HepG2 (cell line): ENCODE data around the gene LDLR. TPM values are rescaled to one million over a fixed set of nuclear protein-coding genes. Genes with fewer than 3 reads are reported as not detected.
A peak's percentile ranks its signal among the peaks of the same experiment; 100 is the strongest.

ENCODE experiments used
- ATAC-seq: fragments of 200-7000 bp; cut with Tn5 transposase; 3 replicates; pipeline ENCODE4 v1.9.1; 2020; ENCODE audit warnings: mild to moderate bottlenecking, moderate library complexity
- BruUV-seq: library from RNA; stranded (reverse); fragments of 400-500 nt; replicated peaks from 2 replicates; lab custom pipeline; 2021; lab: Mats Ljungman, UMichigan
- CTCF ChIA-PET: fragments of 300-600 bp; formaldehyde crosslinking; extraction: SDS; loops from one replicate; lab custom pipeline; 2021; ENCODE audit warnings: low total read pairs, inconsistent platforms, low intra/inter-chr PET ratio; lab: Yijun Ruan, JAX
- POLR2A ChIA-PET: fragments of 350-600 bp; sonication (Branson Sonifier 250); formaldehyde crosslinking; loops from one replicate; lab custom pipeline; 2020; ENCODE audit warnings: antibody characterized with exemption, inconsistent platforms; lab: Yijun Ruan, JAX
- DNase-seq: peaks from one replicate; pipeline ENCODE4 v3.0.0-alpha.2; 2015; ENCODE audit warnings: low spot score
- FAIRE-seq: peaks from 3 replicates; lab custom pipeline; 2011; peaks lifted over from hg19 to GRCh38; lab: Jason Lieb, UNC
- H2AFZ ChIP-seq: one replicate; pipeline ENCODE4 v1.6.1; 2011; ENCODE audit warnings: low read length, inconsistent platforms
- H3K27ac ChIP-seq: fragments of 300-600 bp; 3 replicates; pipeline ENCODE4 v1.8.0; 2011; ENCODE audit warnings: mixed run types, mild to moderate bottlenecking, mixed read lengths, low read length, inconsistent platforms; ENCODE audit not compliant: insufficient read depth; ENCODE audit errors: extremely low read length
- H3K27me3 ChIP-seq, 2 experiments: fragments of 200-600 bp in 1 of 2; 2 replicates in 1 of 2; 3 replicates in 1 of 2; pipeline versions ENCODE4 v1.6.0 to v1.8.0; 2011; ENCODE audit warnings: low read length in 2 of 2, mild to moderate bottlenecking in 2 of 2, moderate library complexity in 2 of 2, inconsistent platforms in 1 of 2; ENCODE audit not compliant: insufficient read depth in 2 of 2, control insufficient read depth in 1 of 2
- H3K36me3 ChIP-seq, 2 experiments: fragments of 200-600 bp in 1 of 2; replicated peaks in 1 of 2; 2 replicates in 1 of 2; 3 replicates in 1 of 2; pipeline versions ENCODE4 v1.5.1 to v1.8.0; 2011; ENCODE audit warnings: low read length in 2 of 2, inconsistent platforms in 1 of 2; ENCODE audit not compliant: insufficient read depth in 2 of 2, control insufficient read depth in 1 of 2
- H3K4me1 ChIP-seq: 2 replicates; pipeline ENCODE4 v1.5.1; 2012; ENCODE audit warnings: low read length, inconsistent platforms; ENCODE audit not compliant: insufficient read depth
- H3K4me2 ChIP-seq: 2 replicates; pipeline ENCODE4 v1.6.0; 2011; ENCODE audit warnings: low read depth, low read length, inconsistent platforms
- H3K4me3 ChIP-seq, 3 experiments: fragments of 200-600 bp in 1 of 3; sonication (generic), shearing (Covaris generic) in 1 of 3; replicated peaks in 1 of 3; 2 replicates each; pipeline ENCODE4 v1.5.1; 2011 to 2016; ENCODE audit warnings: low read length in 3 of 3, inconsistent platforms in 2 of 3, low read depth in 2 of 3, mild to moderate bottlenecking in 2 of 3, control low read depth in 1 of 3, mixed read lengths in 1 of 3; ENCODE audit not compliant: insufficient read depth in 1 of 3
- H3K79me2 ChIP-seq: one replicate; pipeline ENCODE4 v1.6.1; 2011; ENCODE audit warnings: low read length, inconsistent platforms; ENCODE audit not compliant: insufficient read depth
- H3K9ac ChIP-seq: 2 replicates; pipeline ENCODE4 v1.6.0; 2011; ENCODE audit warnings: mild to moderate bottlenecking, low read depth, low read length, inconsistent platforms; ENCODE audit not compliant: insufficient read depth
- H3K9me3 ChIP-seq: 2 replicates; pipeline ENCODE4 v1.5.1; 2012; ENCODE audit warnings: mild to moderate bottlenecking, low read length
- H4K20me1 ChIP-seq: 2 replicates; pipeline ENCODE4 v1.6.0; 2011; ENCODE audit warnings: inconsistent platforms, mild to moderate bottlenecking, low read length, moderate library complexity; ENCODE audit not compliant: insufficient read depth
- DPF2 ChIP-seq: sonication (generic); formaldehyde crosslinking; IDR thresholded peaks from 2 replicates; pipeline ENCODE4 v1.4.0; 2020; ENCODE audit warnings: mild to moderate bottlenecking, low read depth, missing genetic modification reagents, borderline replicate concordance
- FOXJ3 ChIP-seq: sonication (generic); formaldehyde crosslinking; IDR thresholded peaks from 2 replicates; pipeline ENCODE4 v1.4.0; 2020; ENCODE audit warnings: missing genetic modification reagents, mild to moderate bottlenecking, borderline replicate concordance
- GABPA ChIP-seq, 2 experiments: IDR thresholded peaks; 2 replicates each; pipeline ENCODE4 v1.6.1; 2011 to 2016; ENCODE audit warnings: low read depth in 2 of 2, low read length in 1 of 2, missing biosample characterization in 1 of 2, missing genetic modification characterization in 1 of 2
- POLR2G ChIP-seq: fragments of 200-400 bp; formaldehyde crosslinking; IDR thresholded peaks from 2 replicates; pipeline ENCODE4 v1.6.1; 2018; ENCODE audit warnings: mild to moderate bottlenecking, low read depth, low read length, moderate library complexity
- SRSF4 ChIP-seq: fragments of 200-400 bp; formaldehyde crosslinking; IDR thresholded peaks from one replicate; pipeline ENCODE4 v1.6.1; 2018; ENCODE audit warnings: mild to moderate bottlenecking, low read depth, low read length, moderate library complexity; ENCODE audit not compliant: poor library complexity, severe bottlenecking
- TCF12 ChIP-seq, 2 experiments: fragments of 450-650 bp in 1 of 2; sonication (generic) in 1 of 2; formaldehyde crosslinking in 1 of 2; IDR thresholded peaks; 2 replicates each; pipeline versions ENCODE4 v1.6.1 to v1.8.0; 2017 to 2022; ENCODE audit warnings: antibody characterized with exemption in 1 of 2, mild to moderate bottlenecking in 1 of 2, missing genetic modification reagents in 1 of 2, moderate library complexity in 1 of 2
- WIZ ChIP-seq: sonication (generic); formaldehyde crosslinking; IDR thresholded peaks from 2 replicates; pipeline ENCODE4 v1.5.1; 2020; ENCODE audit warnings: mild to moderate bottlenecking, missing genetic modification reagents
- ZMYM4 ChIP-seq: sonication (generic); formaldehyde crosslinking; IDR thresholded peaks from 2 replicates; pipeline ENCODE4 v1.8.1; 2023; ENCODE audit warnings: mild to moderate bottlenecking, missing genetic modification reagents
- ZNF101 ChIP-seq: sonication (generic); formaldehyde crosslinking; IDR thresholded peaks from 2 replicates; pipeline ENCODE4 v1.4.0; 2020; ENCODE audit warnings: mild to moderate bottlenecking, low read depth, missing genetic modification reagents, borderline replicate concordance
- ZNF235 ChIP-seq: sonication (generic); formaldehyde crosslinking; IDR thresholded peaks from 2 replicates; pipeline ENCODE4 v1.8.1; 2023; ENCODE audit warnings: mild to moderate bottlenecking, missing genetic modification reagents, borderline replicate concordance
- ZNF619 ChIP-seq: sonication (generic); formaldehyde crosslinking; IDR thresholded peaks from 2 replicates; pipeline ENCODE4 v1.4.0; 2020; ENCODE audit warnings: mild to moderate bottlenecking, missing genetic modification reagents
- WGBS: methylation state at CpG from one replicate; pipeline ENCODE4 v1.1.6; 2017; ENCODE audit warnings: low lambda C conversion rate; 5-methylcytosine and 5-hydroxymethylcytosine counted together
- in situ Hi-C: cut with HindIII; loops from 2 replicates; pipeline ENCODE4 v1.10.0; 2017; ENCODE audit warnings: low pct_unique_long_range_greater_than_20kb; ENCODE audit not compliant: extremely low pct_ligation_motif_present
- intact Hi-C: fragments of 100-400 bp; cut with micrococcal nuclease; formaldehyde crosslinking; loops from one replicate; pipeline ENCODE4 v1.10.0; 2022; ENCODE audit not compliant: unreplicated experiment
- polyA plus RNA-seq, 8 experiments: library from polyadenylated mRNA; depleted of rRNA in 3 of 8; stranded (reverse) in 7 of 8; unstranded in 1 of 8; fragments of >200 nt; fragmentation: Illumina TruSeq in 4 of 8; extraction: Trizol in 4 of 8; gene quantifications; 2 replicates each; pipeline versions ENCODE4 v1.2.1 to v1.2.3, GENCODE V29; 2011 to 2016; ENCODE audit warnings: low read depth in 4 of 8, missing spikeins in 1 of 8, mixed read lengths in 1 of 8; ENCODE audit not compliant: insufficient read depth in 1 of 8
- total RNA-seq, 5 experiments: library from RNA; depleted of rRNA; stranded (reverse); fragments of >200 nt; fragmentation: Illumina TruSeq; extraction: Trizol; gene quantifications; 2 replicates each; pipeline ENCODE4 v1.2.3, GENCODE V29; 2016; ENCODE audit warnings: low read depth in 1 of 5
- TF ChIP-seq, protein P1 (sequence below): sonication (generic); formaldehyde crosslinking; IDR thresholded peaks from 2 replicates; pipeline ENCODE4 v1.5.0; 2020; ENCODE audit warnings: mild to moderate bottlenecking, missing genetic modification reagents, borderline replicate concordance
- TF ChIP-seq, protein P2 (sequence below): sonication (generic); formaldehyde crosslinking; IDR thresholded peaks from 2 replicates; pipeline ENCODE4 v1.8.0; 2022; ENCODE audit warnings: mild to moderate bottlenecking, missing genetic modification reagents, moderate library complexity
- TF ChIP-seq, protein P3 (sequence below): IDR thresholded peaks from 2 replicates; pipeline ENCODE4 v1.6.1; 2016; ENCODE audit warnings: low read depth
- TF ChIP-seq, protein P4 (sequence below): sonication (generic); formaldehyde crosslinking; IDR thresholded peaks from 2 replicates; pipeline ENCODE4 v1.8.0; 2022; ENCODE audit warnings: mild to moderate bottlenecking, missing genetic modification reagents

LDLR gene
- total and polyA plus RNA-seq, 2 of the 13 experiments (the other 11 are each of a cell fraction or from before 2014, with no cell fraction given) = 51.6 to 92.5 TPM

DNA sequence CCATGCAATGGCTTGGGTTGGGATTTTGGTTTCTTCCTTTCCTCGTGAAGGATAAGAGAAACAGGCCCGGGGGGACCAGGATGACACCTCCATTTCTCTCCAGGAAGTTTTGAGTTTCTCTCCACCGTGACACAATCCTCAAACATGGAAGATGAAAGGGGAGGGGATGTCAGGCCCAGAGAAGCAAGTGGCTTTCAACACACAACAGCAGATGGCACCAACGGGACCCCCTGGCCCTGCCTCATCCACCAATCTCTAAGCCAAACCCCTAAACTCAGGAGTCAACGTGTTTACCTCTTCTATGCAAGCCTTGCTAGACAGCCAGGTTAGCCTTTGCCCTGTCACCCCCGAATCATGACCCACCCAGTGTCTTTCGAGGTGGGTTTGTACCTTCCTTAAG, 42.2 kb downstream of the LDLR start:
- Histone ChIP-seq H4K20me1 (peaks cover 55% of the 10 kb centered on the region), H3K27ac (peak overlapping the region; percentile 90), H2AFZ (no peak overlapping the region), H3K4me3 (no peak overlapping the region), H3K9ac (no peak overlapping the region), H3K4me1 (peaks cover 54% of the 10 kb centered on the region), H3K79me2 (no peaks in the 10 kb centered on the region), H3K9me3 (no peaks in the 10 kb centered on the region), H3K36me3 (peaks cover 25 to 41% of the 10 kb centered on the region in 2 experiments), H3K27me3 (no peaks in the 10 kb centered on the region; a peak in 1 of 5 replicates), H3K4me2 (no peak overlapping the region)
- in situ Hi-C loops (no loop called here), intact Hi-C loops (loop anchor here (1.0 kb wide), 1 partner anchor 95 kb away; no protein-coding TSS in a partner anchor)
- no peak for FAIRE-seq
- BruUV-seq = TSS peak; percentile 62
- WGBS = 93% methylated on average over 4 of the region's 7 CpGs
- POLR2A ChIA-PET = no interaction called here
- DNase-seq = no peak
- ATAC-seq = no peak
- CTCF ChIA-PET = interaction anchor here (1.1 to 2.3 kb wide), 2 partner anchors 95 to 96 kb away, joined by 4 to 5 read pairs; no protein-coding TSS in a partner anchor
- peak; percentile 15; the same call in 1 of the 2 replicates for TF ChIP-seq POLR2G
- TF ChIP-seq DPF2 (CRISPR knock-in tag) = no peak
- no peak for TF ChIP-seq SRSF4
- TF ChIP-seq GABPA (IDR thresholded peaks at IDR 0.05; ENCODE audit: low read depth, low read length) = no peak
- no peak for TF ChIP-seq GABPA (CRISPR knock-in tag; IDR thresholded peaks at IDR 0.05; ENCODE audit: low read depth)
- no peak for TF ChIP-seq FOXJ3 (CRISPR knock-in tag)
- TF ChIP-seq ZNF619 (CRISPR knock-in tag) = no peak
- TF ChIP-seq ZMYM4 (CRISPR knock-in tag) = no peak
- no peak for TF ChIP-seq ZNF101
- TF ChIP-seq, protein P1, sequence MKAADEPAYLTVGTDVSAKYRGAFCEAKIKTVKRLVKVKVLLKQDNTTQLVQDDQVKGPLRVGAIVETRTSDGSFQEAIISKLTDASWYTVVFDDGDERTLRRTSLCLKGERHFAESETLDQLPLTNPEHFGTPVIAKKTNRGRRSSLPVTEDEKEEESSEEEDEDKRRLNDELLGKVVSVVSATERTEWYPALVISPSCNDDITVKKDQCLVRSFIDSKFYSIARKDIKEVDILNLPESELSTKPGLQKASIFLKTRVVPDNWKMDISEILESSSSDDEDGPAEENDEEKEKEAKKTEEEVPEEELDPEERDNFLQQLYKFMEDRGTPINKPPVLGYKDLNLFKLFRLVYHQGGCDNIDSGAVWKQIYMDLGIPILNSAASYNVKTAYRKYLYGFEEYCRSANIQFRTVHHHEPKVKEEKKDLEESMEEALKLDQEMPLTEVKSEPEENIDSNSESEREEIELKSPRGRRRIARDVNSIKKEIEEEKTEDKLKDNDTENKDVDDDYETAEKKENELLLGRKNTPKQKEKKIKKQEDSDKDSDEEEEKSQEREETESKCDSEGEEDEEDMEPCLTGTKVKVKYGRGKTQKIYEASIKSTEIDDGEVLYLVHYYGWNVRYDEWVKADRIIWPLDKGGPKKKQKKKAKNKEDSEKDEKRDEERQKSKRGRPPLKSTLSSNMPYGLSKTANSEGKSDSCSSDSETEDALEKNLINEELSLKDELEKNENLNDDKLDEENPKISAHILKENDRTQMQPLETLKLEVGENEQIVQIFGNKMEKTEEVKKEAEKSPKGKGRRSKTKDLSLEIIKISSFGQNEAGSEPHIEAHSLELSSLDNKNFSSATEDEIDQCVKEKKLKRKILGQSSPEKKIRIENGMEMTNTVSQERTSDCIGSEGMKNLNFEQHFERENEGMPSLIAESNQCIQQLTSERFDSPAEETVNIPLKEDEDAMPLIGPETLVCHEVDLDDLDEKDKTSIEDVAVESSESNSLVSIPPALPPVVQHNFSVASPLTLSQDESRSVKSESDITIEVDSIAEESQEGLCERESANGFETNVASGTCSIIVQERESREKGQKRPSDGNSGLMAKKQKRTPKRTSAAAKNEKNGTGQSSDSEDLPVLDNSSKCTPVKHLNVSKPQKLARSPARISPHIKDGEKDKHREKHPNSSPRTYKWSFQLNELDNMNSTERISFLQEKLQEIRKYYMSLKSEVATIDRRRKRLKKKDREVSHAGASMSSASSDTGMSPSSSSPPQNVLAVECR = no peak
- TF ChIP-seq, protein P2, sequence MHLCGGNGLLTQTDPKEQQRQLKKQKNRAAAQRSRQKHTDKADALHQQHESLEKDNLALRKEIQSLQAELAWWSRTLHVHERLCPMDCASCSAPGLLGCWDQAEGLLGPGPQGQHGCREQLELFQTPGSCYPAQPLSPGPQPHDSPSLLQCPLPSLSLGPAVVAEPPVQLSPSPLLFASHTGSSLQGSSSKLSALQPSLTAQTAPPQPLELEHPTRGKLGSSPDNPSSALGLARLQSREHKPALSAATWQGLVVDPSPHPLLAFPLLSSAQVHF (CRISPR knock-in tag) = 0 out of 2 replicates have a peak, but pooled peaks have one; percentile 17
- no peak for TF ChIP-seq ZNF235 (CRISPR knock-in tag)
- TF ChIP-seq, protein P3, sequence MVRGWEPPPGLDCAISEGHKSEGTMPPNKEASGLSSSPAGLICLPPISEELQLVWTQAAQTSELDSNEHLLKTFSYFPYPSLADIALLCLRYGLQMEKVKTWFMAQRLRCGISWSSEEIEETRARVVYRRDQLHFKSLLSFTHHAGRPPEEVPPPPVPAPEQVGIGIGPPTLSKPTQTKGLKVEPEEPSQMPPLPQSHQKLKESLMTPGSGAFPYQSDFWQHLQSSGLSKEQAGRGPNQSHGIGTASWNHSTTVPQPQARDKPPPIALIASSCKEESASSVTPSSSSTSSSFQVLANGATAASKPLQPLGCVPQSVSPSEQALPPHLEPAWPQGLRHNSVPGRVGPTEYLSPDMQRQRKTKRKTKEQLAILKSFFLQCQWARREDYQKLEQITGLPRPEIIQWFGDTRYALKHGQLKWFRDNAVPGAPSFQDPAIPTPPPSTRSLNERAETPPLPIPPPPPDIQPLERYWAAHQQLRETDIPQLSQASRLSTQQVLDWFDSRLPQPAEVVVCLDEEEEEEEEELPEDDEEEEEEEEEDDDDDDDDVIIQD (CRISPR knock-in tag) = no peak
- TF ChIP-seq, protein P4, sequence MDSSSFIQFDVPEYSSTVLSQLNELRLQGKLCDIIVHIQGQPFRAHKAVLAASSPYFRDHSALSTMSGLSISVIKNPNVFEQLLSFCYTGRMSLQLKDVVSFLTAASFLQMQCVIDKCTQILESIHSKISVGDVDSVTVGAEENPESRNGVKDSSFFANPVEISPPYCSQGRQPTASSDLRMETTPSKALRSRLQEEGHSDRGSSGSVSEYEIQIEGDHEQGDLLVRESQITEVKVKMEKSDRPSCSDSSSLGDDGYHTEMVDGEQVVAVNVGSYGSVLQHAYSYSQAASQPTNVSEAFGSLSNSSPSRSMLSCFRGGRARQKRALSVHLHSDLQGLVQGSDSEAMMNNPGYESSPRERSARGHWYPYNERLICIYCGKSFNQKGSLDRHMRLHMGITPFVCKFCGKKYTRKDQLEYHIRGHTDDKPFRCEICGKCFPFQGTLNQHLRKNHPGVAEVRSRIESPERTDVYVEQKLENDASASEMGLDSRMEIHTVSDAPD = no peak
- no peak for TF ChIP-seq WIZ
- no peak for TF ChIP-seq TCF12 (IDR thresholded peaks at IDR 0.05)
- 0 out of 2 replicates have a peak, but pooled peaks have one; percentile 24 for TF ChIP-seq TCF12 (CRISPR knock-in tag; IDR thresholded peaks at IDR 0.05)
